ENCODE measurements around the gene SLC34A3.

GRCh38 chr9:137191691-137192447 is 38.8 kb upstream of the SLC34A3 start:
- TF ChIP-seq CTCF (IDR thresholded peaks at IDR 0.05; ENCODE audit: extremely low read depth in 1 of 2, insufficient read depth in 1 of 2, low read depth in 1 of 2, low read length in 2 of 2) (no peak), EZH2 (IDR thresholded peaks at IDR 0.05; ENCODE audit: borderline replicate concordance, low read depth, low read length, severe bottlenecking) (no peak), POLR2A (IDR thresholded peaks at IDR 0.05; ENCODE audit: low read depth, low read length) (no peak)
